Measurements from ENCODE around the gene UBXN7.
"Not testable (repeated sequence)": the region's sequence is repeated elsewhere in the genome, so short reads cannot be mapped to it uniquely, and the experiment has no call there.

The UBXN7 gene

DNA sequence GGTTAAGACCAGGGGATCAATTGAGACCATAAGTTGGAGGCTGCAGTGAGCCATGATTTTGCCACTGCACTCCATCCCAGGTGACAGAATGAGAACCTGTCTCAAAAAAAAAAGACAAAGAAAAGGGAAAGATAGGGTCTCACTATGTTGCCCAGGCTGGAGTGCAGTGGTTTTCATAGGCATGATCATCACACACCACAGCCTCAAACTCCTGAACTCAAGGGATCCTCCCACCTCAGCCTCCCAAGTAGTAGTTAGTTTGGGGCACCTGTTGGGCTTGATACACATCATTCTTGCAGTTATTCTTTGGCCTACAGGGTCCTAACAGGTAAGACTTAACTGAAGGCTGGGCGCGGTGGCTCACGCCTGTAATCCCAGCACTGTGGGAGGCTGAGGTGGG lies 42.1 kb downstream of the UBXN7 start:
- DNase-seq (ENCODE audit: low spot score), result no peak
- TF ChIP-seq, protein P1, sequence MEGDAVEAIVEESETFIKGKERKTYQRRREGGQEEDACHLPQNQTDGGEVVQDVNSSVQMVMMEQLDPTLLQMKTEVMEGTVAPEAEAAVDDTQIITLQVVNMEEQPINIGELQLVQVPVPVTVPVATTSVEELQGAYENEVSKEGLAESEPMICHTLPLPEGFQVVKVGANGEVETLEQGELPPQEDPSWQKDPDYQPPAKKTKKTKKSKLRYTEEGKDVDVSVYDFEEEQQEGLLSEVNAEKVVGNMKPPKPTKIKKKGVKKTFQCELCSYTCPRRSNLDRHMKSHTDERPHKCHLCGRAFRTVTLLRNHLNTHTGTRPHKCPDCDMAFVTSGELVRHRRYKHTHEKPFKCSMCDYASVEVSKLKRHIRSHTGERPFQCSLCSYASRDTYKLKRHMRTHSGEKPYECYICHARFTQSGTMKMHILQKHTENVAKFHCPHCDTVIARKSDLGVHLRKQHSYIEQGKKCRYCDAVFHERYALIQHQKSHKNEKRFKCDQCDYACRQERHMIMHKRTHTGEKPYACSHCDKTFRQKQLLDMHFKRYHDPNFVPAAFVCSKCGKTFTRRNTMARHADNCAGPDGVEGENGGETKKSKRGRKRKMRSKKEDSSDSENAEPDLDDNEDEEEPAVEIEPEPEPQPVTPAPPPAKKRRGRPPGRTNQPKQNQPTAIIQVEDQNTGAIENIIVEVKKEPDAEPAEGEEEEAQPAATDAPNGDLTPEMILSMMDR (IDR thresholded peaks at IDR 0.05; ENCODE audit: extremely low read depth, missing control alignments), result no peak

DNA sequence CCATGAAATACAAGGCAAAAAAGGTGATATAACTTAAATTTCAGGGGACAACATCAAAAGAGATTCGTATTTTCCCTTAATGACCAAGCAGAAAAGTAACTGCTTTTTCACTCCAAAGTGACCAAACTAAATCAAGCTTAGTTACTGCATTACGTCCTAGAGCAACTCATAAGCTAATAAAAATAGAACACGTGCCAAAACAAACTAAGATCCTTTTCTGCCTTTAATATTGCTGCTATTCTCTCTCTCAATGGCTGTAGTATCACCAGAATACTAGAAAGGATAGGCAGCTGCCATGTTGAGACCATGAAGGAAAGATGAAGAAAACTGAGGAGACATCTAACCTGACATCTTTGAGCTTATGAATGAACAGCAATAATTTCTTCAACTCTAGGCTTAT lies 43.3 kb downstream of the UBXN7 start:
- no peak for DNase-seq (ENCODE audit: low spot score)
- TF ChIP-seq, protein P1 (IDR thresholded peaks at IDR 0.05; ENCODE audit: extremely low read depth, missing control alignments), result no peak

DNA sequence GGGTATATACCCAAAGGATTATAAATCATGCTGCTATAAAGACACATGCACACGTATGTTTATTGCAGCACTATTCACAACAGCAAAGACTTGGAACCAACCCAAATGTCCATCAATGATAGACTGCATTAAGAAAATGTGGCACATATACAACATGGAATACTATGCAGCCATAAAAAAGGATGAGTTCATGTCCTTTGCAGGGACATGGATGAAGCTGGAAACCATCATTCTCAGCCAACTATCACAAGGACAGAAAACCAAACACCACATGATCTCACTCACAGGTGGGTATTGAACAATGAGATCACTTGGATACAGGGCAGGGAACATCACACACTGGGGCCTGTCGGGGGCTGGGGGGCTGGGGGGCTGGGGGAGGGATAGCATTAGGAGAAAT lies 44.3 kb downstream of the UBXN7 start:
- not testable (repeated sequence) for DNase-seq (ENCODE audit: low spot score)

DNA sequence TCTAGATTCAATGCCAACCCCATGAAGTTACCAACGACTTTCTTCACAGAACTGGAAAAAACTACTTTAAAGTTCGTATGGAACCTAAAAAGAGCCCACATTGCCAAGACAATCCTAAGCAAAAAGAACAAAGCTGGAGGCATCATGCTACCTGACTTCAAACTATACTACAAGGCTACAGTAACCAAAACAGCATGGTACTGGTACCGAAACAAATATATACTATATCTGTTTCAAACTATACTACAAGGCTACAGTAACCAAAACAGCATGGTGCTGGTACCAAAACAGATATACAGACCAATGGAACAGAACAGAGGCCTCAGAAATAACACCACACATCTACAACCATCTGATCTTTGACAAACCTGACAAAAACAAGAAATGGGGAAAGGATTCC lies 45.4 kb downstream of the UBXN7 start:
- DNase-seq (ENCODE audit: low spot score), result not testable (repeated sequence)

DNA sequence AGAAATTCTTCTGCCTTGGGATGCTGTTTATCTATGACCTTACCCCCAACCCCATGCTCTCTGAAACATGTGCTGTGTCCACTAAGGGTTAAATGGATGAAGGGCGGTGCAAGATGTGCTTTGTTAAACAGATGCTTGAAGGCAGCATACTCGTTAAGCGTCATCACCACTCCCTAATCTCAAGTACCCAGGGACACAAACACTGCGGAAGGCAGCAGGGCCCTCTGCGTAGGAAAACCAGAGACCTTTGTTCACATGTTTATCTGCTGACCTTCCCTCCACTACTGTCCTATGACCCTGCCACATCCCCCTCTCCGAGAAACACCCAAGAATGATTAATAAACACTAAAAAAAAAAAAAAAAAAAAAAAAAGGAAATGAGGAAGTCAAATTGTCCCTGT lies 46.2 kb downstream of the UBXN7 start:
- DNase-seq (ENCODE audit: low spot score), result not testable (repeated sequence)

DNA sequence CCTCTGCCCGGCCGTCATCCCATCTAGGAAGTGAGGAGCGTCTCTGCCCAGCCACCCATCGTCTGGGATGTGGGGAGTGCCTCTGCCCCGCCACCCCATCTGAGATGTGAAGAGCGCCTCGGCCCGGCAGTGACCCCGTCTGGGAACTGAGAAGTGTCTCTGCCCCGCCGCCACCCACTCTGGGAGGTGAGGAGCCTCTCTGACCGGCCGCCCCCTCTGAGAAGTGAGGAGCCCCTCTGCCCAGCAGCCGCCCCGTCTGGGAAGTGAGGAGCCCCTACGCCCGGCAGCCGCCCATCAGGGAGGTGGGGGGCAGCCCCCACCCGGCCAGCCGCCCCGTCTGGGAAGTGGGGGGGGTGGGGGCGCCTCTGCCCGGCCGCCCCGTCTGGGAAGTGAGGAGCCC lies 46.8 kb downstream of the UBXN7 start:
- not testable (repeated sequence) for DNase-seq (ENCODE audit: low spot score)

DNA sequence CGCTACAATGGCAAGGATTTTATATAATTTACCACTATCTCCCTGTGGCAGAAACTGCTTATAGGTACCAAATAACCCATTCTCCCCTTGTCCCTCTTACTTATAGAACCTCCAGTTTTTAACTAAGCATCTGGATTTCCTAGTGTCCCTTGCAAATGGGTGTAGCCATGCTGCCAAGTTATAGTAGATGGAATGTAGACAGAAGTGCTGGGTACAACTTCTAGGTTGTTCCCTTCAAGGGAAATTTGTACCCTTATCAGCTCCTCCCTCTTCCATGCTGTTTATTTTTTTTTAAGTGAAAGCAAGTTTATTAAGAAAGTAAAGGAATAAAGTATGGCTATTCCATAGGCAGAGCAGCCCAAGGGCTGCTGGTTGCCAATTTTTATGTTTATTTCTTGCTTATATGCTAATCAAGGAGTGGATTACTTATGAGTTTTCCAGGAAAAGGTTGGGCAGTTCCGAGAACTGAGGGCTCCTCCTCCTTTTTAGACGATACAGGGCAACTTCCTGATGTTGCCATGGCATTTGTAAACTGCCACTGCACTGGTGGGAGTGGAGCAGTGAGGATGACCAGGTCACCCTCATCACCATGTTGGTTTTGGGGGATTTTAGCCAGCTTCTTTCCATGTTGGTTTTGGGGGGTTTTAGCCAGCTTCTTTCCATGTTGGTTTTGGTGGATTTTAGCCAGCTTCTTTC lies 53.9 kb downstream of the UBXN7 start:
- DNase-seq (ENCODE audit: low spot score), result no peak

DNA sequence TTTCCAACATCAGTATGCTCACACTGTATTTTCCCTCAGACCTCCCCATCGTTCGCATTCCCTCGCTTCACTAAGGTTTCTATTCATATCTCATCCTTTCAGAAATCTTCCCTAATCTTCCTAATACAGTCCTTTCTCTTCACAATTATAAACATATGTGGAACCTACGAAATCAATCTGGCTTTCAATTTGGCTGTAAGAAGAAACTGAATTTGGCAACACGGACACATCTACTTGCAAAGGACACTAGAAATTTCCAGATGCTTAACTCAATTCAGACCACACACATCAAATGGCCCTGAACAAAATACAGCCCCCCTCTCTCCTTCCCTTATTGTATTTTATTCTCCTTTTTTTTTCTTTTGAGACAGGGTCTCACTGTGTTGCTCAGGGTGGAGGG lies 54.9 kb downstream of the UBXN7 start:
- no peak for DNase-seq (ENCODE audit: low spot score)
- TF ChIP-seq, protein P1 (IDR thresholded peaks at IDR 0.05; ENCODE audit: extremely low read depth, missing control alignments), result no peak

More for the DNA sequence above, 53.9 kb downstream of the UBXN7 start:
- TF ChIP-seq, protein P1 (IDR thresholded peaks at IDR 0.05; ENCODE audit: extremely low read depth, missing control alignments), result no peak

DNA sequence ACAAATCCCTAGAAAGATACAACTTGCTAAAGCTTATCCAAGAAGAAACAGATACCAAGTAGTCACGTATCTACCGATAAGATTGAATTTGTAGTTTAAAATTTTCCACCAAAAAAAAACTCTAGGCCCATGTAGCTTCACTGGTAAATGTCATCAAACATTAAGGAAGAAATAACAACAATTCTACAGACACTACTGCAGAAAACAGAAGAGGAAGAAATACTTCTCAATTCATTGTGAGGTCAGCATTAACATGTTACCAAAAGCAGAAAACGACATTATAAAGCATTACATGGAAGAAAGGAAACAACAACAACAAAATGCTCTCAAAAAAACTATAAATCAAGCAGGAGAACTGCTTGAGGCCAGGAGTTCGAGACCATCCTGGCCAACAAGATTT lies 66.5 kb downstream of the UBXN7 start:
- TF ChIP-seq, protein P1 (IDR thresholded peaks at IDR 0.05; ENCODE audit: extremely low read depth, missing control alignments), result no peak
- DNase-seq (ENCODE audit: low spot score), result no peak

DNA sequence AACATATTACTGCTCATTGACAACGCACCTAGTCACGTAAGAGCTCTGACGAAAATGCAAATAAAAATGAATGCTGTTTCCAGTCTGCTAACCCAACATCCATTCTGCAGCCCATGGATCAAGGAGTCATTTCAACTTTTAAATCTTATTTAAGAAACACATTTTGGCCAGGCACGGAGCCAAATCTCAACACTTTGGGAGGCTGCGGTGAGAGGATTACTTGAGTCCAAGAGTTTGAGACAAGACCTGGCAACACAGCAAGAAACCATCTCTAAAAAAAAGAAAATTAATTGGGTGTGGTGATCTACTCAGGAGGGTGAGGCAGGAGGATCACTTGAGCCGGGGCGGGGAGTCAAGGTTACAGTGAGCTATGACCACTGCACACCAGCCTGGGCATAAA lies 71.6 kb downstream of the UBXN7 start:
- TF ChIP-seq, protein P1 (IDR thresholded peaks at IDR 0.05; ENCODE audit: extremely low read depth, missing control alignments), result no peak
- no peak for DNase-seq (ENCODE audit: low spot score)

DNA sequence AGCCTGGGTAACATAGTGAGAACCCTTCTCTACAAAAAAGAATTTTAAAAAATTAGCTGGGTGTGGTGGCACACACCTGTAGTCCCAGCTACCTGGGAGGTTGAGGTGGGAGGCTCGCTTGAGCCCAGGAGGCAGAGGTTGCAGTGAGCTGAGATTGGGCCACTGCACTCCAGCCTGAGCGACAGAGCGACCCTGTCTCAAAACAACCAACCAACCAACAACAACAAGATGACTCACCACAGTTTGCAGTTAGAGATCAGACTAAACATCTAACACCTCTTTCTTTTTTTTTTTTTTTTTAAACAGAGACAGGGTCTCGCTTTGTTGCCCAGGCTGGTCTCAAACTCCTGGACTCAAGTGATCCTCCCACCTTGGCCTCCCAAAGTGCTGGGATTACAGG lies 73.7 kb downstream of the UBXN7 start:
- DNase-seq (ENCODE audit: low spot score), result not testable (repeated sequence)

Measured in GM20000 (cell line).